DMS114 treated with DMSO at 0.1 percent for 48 hours (cell line): ENCODE data around the gene SEH1L.
"Not testable (repeated sequence)": the region's sequence is repeated elsewhere in the genome, so short reads cannot be mapped to it uniquely, and the experiment has no call there.

Experiments
- DNase-seq: peaks from one replicate; lab custom pipeline; 2025; ENCODE audit not compliant: unreplicated experiment; lab: John Stamatoyannopoulos, UW

Gene SEH1L

GRCh38 chr18:12947285-12948049 is at the start of gene SEH1L:
SEH1L (plus strand) TSS chr18:12948011; CDS start chr18:12948122, 111 bp downstream.
- DNase-seq, result peak; percentile 86

- DNase-seq, result not testable (repeated sequence)
Observed at GRCh38 chr18:12901208-12901607, 46.6 kb upstream of the SEH1L start.

GRCh38 chr18:12904012-12904516 is 43.7 kb upstream of the SEH1L start:
- DNase-seq, result no peak

- DNase-seq, result no peak
Observed at GRCh38 chr18:12906119-12906518, 41.7 kb upstream of the SEH1L start.

GRCh38 chr18:12906773-12907172 is 41.0 kb upstream of the SEH1L start:
- no peak for DNase-seq

- DNase-seq, result no peak
Observed at GRCh38 chr18:12907258-12907925, 40.4 kb upstream of the SEH1L start.

- DNase-seq, result no peak
Observed at GRCh38 chr18:12908706-12909105, 39.1 kb upstream of the SEH1L start.

GRCh38 chr18:12911025-12911928 is 36.5 kb upstream of the SEH1L start:
- no peak for DNase-seq

GRCh38 chr18:12911929-12912703 is 35.7 kb upstream of the SEH1L start:
- DNase-seq, result no peak

GRCh38 chr18:12921178-12921577 is 26.6 kb upstream of the SEH1L start:
- no peak for DNase-seq

GRCh38 chr18:12922266-12922665 is 25.5 kb upstream of the SEH1L start:
- DNase-seq, result no peak

GRCh38 chr18:12924616-12925015 is 23.2 kb upstream of the SEH1L start:
- no peak for DNase-seq

GRCh38 chr18:12928206-12928605 is 19.6 kb upstream of the SEH1L start:
- no peak for DNase-seq

GRCh38 chr18:12928641-12929040 is 19.2 kb upstream of the SEH1L start:
- DNase-seq, result no peak

- DNase-seq, result no peak
Observed at GRCh38 chr18:12929477-12930083, 18.2 kb upstream of the SEH1L start.

- no peak for DNase-seq
Observed at GRCh38 chr18:12930376-12930775, 17.4 kb upstream of the SEH1L start.

- no peak for DNase-seq
Observed at GRCh38 chr18:12930908-12931307, 16.9 kb upstream of the SEH1L start.

- DNase-seq, result no peak
Observed at GRCh38 chr18:12933327-12933726, 14.5 kb upstream of the SEH1L start.

GRCh38 chr18:12934454-12935071 is 13.2 kb upstream of the SEH1L start:
- DNase-seq, result peak; percentile 45

GRCh38 chr18:12939162-12939561 is 8.6 kb upstream of the SEH1L start:
- no peak for DNase-seq
